GM10266 (cell line): ENCODE data around the gene KRT72.

ENCODE experiments used
- DNase-seq: peaks from one replicate; pipeline ENCODE4 v3.0.0; 2012; ENCODE audit errors: extremely low spot score
- TF ChIP-seq, protein P1 (sequence below): IDR thresholded peaks from 2 replicates; pipeline ENCODE4 v1.5.1; 2012; ENCODE audit warnings: mild to moderate bottlenecking, low read depth; ENCODE audit not compliant: control insufficient read depth, insufficient read depth; ENCODE audit errors: missing control alignments

The KRT72 gene

DNA sequence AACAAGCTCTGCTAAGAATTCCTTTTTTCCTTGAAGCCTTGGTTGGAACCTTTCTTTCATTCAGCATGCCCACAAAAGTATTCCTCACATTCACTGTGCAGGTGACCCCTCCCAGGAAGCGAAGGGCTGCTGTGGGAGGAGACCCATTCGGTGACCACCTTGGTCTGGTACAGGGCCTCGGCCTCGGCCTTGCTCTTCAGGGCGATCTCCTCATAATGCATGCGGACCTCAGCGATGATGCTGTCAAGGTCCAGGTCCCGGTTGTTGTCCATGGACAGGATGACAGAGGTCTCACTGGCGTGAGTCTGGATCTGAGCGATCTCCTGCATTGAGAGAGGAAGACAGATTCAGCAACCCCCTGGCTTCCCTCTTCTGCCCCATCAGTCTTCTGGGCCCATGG is 30.8 kb downstream of the KRT72 start:
- no peak for DNase-seq
- TF ChIP-seq, protein P1, sequence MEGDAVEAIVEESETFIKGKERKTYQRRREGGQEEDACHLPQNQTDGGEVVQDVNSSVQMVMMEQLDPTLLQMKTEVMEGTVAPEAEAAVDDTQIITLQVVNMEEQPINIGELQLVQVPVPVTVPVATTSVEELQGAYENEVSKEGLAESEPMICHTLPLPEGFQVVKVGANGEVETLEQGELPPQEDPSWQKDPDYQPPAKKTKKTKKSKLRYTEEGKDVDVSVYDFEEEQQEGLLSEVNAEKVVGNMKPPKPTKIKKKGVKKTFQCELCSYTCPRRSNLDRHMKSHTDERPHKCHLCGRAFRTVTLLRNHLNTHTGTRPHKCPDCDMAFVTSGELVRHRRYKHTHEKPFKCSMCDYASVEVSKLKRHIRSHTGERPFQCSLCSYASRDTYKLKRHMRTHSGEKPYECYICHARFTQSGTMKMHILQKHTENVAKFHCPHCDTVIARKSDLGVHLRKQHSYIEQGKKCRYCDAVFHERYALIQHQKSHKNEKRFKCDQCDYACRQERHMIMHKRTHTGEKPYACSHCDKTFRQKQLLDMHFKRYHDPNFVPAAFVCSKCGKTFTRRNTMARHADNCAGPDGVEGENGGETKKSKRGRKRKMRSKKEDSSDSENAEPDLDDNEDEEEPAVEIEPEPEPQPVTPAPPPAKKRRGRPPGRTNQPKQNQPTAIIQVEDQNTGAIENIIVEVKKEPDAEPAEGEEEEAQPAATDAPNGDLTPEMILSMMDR: no peak

DNA sequence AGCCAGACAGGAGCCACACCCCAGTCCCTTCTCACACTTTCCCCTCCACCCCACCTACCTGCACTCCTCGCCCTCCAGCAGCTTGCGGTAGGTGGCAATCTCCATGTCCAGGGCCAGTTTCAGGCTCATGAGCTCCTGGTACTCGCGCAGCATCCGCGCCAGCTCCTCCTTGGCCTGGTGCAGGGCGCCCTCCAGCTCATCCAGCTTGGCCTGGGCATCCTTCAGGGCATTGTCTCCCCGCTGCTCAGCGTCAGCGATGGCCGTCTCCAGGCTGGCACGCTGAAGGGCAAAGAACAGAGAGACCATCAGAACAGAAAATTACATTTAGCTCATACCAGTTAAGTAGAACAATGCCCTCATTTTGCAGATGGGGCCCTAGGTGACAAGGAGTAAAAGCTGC is 33.2 kb downstream of the KRT72 start:
- TF ChIP-seq, protein P1: no peak
- DNase-seq: no peak

DNA sequence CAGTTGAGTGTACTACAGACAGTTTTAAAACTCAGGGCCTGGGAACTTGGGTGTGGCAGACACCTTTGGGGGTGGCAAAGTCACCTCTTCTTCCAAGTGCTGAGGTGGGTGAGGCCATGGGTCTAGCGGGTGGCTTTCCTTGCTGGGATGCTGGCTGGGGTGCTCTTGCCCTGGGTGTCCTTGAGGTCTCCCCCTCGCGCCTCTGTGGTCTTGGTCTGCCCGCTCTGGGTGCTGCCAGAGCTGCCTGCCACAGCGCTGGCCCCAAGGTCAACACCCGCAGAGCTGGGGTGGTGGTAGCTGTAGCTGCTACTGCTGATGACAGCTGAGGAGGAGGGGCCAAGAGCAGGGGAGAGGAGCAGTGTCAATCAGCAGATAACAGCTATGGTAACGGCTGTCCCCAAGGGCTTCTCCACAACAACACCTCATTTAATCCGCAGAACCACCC is 34.4 kb downstream of the KRT72 start:
- DNase-seq: no peak
- TF ChIP-seq, protein P1: no peak

DNA sequence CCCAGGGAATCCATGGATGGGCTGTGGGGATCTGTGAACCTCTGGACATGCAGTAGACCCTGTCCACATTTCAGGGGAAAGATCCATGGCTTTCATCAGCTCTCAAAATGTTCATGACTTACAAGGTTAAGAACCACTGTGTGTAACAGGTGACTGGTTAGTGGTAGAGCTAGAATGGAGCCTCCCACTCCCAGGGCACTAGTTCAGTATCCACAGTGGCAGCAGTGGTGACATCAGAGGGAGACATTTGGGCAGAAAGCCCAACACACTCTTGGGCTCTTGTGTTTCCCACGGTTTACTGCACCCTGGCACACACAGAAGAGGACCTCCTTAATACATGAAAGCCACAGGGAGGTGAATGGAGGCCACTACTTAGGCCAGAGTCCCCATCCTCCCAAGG is 36.7 kb downstream of the KRT72 start:
- no peak for DNase-seq
- TF ChIP-seq, protein P1: no peak

DNA sequence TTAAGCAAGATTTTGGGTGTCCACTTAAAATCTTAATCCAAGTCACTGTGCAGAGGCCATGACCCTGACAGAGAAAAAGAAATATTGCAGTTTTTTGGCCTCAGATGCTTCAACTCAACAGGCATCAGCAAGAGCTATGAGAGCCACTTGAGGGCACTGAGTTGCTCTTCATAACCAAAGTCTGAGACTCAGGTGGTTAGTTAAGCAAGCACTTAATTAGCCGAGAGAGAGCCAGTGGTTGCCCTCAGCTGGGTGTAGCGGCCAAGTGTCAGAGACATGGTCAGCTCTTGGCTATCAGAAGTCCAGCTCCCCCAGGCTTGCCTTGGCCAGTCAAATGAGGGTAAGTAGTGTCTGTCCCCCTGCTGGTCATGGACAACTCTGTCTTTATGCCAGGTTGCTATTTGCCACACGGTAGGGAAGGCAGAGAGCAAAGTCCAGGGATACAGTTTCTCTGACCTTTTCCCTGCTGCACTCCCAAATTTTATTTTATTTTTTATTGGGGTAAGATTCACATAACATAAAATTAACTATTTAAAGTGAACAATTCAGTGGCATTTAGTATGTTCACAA is 39.3 kb downstream of the KRT72 start:
- no peak for DNase-seq
- TF ChIP-seq, protein P1: no peak

DNA sequence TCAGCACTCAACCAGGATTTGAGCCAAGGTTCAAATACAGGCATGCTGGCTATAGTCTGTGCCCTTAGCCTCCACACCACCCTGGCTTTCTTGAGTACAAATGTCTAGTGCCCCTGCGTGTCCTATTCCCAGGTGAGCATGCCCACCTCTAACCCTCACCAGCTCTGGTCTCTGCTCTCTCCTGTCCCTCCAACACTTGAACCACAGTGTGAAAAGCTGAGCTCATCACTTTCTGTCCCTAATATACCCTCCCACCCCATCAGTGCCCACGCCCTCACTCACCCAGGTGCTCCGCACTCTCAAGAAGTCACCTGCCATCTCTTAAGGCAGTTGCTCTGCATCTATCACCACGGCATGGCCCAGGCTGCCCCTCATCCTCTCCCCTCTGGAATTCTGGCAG is 41.3 kb downstream of the KRT72 start:
- no peak for DNase-seq
- TF ChIP-seq, protein P1: no peak

DNA sequence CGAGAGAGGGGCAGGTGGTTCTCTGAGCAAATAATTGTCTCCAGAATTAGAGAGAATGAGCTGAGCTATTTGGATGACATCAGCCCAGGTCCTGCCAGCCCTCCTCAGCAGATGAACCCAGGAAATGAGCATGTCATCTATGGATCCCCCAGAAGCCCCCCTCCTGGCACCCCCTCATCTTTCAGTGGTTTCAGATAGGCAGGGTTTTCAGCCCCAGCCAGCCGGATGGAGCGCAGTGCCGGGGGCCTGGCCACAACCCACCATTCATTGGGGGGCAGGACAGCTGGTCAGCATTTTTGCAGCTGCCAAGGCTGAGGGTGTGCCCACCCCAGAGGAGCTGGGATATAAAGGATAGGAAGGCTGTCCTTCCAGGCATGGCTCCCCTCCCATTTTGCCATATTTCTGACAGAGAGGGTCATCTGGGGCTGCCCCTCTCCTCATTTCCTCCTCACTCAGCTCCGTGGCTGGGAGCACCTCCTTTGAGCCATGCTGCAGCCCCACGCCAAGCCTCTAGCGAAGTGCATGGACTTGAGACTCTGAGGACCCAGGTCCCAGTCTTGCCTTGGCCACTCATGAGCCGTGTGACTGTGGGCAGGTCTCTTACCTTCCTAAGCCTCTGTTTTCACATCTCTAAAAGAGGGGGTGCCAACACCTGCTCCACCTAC is 42.4 kb downstream of the KRT72 start:
- TF ChIP-seq, protein P1: no peak
- DNase-seq: no peak
